SIG-M5 (cell line): ENCODE results near the gene CDK5R2.

Experiments
- DNase-seq: peaks from one replicate; lab custom pipeline; 2025; lab: John Stamatoyannopoulos, UW

CDK5R2 gene

DNA sequence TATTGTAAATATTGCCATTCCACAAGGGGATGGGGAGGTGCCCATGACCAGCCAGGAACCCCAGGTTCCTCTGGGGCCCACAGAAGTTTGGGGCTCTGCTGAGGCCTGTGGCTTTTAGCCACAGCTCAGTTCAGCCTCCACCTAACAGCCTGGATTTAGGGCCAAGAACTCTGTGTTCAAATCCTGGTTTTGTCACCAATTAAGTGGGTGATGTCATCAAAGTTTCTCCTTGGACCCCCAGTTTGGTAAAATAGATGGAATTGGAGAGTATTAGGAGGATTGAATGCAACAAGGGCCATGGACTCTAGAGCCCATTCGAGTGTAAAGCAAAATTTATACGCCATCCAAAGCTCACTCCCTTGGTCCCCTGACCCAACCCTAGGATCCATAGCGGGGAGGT lies 28.7 kb downstream of the CDK5R2 start:
- DNase-seq = no peak

DNA sequence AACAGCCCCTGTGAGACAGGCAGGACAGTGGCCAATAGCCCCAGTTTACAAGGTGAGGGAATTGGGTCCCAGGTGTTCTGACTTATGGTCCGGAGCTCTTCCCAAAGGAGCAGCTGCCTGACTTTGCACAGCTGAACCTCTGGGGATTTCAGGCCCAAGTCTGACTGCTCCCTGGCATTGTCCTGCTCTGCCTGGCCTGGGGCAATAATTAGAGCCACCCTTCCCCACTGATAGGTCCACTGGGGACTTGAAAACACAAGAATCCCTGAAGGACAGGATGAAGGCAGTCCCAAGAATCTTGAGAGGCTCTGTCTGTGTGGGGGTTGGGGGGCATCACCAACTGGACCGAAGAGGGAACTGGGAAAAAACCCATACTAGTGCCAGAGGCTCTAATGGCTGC lies 29.2 kb downstream of the CDK5R2 start:
- no peak for DNase-seq

DNA sequence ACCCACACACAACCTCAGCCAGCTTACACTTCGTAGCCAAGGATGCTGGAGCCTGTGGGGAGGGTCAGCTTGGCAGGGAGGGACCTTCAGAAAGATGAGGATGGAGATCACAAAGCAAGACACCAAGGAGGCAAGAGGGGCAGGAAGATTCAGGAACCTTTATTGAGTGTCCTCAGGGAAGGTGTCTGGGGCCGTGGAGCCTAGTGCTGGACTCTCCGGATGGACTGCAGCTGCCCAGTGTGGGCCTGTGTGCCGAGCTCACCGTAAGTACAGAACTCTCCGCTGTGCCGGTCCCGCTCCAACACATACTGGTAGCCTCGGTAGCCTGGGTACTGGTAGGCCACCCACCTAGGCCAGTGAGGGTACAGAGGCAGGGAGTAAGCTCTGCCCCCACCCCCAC lies 30.6 kb downstream of the CDK5R2 start:
- DNase-seq = no peak

DNA sequence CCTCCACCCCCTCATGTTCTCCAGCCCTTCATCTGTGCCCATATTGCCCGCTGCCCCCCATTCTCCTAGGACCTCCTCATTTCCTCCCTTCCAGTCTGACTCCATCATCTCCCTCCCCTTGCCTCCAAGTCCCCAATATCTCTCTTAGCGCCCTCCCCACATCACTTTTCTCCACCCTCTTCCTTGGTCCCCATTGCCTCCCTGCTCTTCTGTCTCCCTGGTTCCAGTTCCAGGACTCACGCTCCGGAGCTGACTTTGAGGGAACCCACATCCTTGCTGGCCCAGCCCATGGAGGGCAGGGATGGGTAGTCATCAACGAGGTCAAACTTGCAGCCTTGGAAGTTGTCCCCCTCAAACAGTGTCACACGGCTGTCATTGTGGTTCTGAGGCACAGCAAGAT lies 31.1 kb downstream of the CDK5R2 start:
- no peak for DNase-seq

DNA sequence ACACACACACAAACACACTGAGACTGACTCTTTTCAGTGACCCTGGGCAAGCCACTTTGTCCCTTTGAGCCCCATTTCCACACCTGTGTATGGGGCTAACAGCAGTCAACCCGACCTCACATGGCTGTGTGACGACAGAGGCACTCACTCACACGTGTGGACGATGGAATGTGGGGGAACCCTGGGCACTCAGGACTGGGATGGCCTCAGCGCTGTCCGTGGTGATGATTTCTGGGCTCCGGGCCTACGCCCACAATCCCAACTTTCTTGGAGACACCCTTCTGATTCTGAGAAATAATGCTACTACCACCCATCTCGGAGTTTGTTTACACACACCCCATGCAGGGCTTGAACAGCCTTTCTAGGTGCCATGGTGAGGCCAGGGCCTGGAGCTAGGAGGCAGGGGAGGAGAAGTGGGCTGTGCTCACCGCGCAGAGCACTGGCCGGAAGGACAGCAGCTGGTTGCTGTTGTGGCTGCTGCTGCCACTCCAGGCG lies 32.3 kb downstream of the CDK5R2 start:
- no peak for DNase-seq

DNA sequence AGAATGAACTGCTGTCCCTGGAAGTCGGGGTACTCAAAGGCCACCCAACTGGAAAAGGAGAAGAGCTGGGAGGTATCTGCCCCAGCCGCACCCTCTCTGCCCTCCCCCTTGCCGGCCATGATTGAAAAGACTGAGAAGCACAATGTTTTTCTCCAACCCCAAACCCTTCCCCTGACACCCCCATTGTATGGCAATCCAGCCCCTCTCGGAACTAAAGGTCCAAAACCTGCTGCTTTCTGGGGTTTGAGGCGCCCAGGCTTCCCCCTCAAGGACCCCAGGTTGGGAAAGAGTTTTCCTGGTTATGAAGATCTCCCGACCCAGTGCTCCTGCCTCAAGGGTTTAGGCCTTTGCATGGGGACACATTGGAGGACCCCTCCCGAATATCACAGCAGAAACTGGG lies 32.7 kb downstream of the CDK5R2 start:
- no peak for DNase-seq

DNA sequence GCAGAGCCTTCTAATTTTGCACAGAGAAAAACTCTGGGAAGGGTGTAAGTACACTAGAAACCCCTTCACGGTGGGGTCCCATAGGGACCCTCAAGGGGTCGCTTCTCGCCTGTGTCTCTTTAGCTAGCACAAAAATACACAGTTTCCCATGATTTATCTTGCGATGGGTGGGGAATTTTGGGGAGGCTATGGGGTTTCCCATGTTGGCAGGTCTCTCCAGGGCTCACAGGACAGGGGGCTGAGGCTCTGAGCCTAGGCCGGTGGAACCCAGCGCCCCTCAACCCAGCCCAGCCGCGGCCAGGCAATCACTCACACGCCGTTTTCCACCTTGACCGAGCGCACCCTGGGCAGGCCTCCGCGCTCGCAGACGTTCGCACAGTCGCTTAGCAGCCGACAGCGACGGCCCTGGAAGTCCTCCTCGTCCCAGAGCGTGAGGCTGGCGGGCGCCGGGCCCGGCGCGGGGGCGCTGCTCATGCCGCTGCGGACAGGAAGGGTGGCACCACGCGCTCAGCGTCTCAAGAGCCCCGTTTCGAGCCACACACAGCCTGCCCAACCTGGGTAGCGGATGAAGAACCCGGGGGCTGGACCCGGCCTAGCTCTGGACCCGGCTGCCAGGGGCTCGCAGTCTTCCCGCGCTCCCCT lies 33.4 kb downstream of the CDK5R2 start:
- DNase-seq = no peak

DNA sequence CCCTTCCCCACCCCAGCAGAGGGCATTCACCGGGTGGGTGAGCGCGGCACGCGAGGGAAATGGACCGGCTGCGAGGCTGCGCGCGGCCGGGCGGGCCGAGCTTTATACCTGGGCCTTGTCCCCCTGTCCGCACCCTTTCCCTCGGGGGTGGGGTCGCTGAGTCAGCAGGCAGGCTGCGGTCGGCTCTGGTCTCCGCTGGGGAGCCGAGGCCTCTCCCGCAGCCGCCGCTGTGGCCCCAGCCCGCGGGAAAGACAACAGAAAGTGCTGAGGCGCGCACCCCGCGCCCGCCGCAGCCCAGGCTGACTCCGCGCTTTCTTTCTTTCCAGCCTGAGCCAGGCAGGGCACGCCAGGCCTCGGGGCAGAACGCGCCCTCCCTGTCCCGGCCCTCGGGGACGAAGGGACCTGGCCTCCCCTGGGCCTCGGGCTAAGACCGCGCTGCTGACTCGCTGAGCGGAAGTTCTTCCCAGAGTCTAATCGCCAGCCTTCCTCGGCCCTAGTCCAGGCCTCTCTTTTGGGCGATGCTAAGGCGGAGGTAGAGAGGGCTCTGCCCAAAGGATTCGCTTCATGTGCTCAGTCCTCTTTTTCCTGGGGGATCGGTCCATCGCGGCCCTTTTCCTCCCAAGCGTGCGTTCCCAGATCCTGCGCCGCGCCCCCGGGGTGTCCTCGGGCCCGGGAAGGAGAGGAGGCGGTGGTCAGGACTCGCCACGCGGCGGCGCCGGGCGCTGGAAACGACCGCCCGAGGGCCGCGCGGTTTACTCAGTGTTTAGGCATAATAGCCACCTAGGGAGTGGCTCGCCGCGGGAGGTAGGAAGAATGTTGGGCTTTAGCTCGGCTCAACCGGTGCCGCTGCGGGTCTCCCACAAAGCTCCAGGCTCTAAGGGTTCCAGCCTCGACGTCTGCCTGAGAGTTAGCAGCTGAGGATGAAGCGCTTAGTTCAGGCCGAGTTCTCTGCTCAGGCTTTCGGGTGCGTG lies 34.2 kb downstream of the CDK5R2 start, which contains the start of gene CRYBA2:
Gene CRYBA2 (minus strand): TSS at position 78 of the 971 bp plus-strand sequence. CDS start 246 bp downstream, outside the sequence.
- DNase-seq = no peak

DNA sequence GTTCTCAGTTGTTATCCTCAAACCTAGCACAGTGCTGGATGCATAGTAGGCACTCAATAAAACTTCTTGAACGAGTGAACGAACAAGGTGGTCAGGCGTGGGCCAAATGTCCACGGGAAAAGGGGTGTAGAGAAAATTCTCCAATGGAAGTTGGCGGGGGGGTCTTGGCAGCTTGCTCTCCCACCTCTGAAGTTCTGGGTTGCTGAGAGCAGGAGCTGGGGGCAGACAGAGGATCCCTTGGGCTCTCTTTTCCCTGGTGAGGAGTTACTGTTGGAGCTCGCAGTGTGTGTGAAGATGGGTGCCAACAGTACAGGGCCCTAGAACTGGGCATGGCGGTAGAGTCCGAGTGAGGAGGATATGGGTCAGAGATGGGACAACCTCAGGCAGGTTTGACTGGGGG lies 36.1 kb downstream of the CDK5R2 start:
- DNase-seq = no peak

DNA sequence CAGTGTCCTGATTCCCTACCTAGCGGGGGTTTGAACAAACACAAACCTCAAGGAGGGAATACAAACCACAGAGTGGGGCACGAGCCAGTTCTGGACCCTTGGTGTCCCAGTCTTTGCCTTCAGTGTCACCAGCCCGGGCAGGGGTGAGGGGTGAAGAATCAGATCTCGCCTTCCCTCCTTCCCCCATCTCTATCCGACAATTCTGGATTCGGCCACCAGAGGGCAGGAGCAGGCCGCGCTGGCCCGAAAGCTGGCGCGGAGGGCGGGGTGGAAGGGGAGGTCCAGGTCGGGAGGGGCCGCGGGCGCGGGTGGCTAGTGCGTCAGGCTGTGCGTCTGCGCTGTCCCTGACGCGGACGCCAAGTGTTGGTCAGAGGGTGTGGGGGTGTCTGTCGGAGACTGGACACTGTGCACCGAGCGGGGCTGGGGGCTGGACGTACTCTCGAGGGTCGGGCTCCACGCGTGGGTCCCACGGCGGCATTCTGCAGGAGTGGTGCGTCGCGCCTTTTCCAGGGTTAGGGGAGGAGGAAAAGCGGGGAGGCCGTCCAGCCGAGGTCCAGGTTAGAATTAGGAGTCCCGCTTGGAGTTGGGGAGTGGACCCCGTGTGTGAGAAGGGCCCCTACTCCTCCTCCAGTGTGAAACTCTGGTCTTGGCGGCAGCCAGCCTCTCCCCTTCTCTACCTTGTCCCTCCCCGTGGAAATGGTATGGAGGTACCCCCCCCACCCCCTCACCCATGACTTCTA lies 36.7 kb downstream of the CDK5R2 start:
- no peak for DNase-seq

DNA sequence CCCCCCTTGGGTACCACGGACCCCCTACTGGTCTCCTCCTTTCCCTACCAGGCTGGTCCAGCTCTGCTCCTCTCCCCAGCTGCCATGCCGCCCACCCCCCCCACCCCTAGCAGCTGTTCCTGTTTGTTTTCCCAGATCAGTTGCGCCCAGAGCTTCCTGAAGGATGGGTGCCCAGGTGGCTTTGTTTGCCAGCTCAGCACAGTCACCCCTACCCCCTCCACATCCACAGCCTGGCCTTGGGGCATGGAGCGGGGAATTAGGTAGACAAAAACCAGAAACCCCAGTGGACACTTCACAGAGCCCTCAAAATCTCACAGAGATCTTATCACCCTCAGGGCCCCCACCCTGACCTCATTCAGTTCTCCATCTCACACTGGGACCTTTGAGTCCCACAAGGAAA lies 37.5 kb downstream of the CDK5R2 start:
- no peak for DNase-seq

DNA sequence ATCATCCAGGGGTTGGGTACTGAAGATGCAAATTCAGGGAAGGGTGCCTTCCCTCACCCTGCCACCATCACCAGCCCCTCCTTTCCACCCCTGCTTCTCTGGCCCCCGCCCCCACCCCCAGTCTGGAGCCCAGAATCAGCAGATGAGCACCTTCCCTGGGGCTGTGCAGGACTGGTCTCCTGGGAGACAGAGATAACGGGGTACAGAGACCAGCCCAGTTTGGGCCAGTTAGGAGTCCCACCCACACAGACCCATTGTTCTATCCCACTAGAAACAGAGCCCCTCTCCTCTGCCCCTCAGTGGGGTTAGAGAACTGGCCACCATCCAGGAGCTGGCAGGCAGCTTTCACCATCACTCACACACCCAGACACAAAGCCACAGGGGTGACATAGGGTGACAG lies 38.3 kb downstream of the CDK5R2 start:
- DNase-seq = no peak

DNA sequence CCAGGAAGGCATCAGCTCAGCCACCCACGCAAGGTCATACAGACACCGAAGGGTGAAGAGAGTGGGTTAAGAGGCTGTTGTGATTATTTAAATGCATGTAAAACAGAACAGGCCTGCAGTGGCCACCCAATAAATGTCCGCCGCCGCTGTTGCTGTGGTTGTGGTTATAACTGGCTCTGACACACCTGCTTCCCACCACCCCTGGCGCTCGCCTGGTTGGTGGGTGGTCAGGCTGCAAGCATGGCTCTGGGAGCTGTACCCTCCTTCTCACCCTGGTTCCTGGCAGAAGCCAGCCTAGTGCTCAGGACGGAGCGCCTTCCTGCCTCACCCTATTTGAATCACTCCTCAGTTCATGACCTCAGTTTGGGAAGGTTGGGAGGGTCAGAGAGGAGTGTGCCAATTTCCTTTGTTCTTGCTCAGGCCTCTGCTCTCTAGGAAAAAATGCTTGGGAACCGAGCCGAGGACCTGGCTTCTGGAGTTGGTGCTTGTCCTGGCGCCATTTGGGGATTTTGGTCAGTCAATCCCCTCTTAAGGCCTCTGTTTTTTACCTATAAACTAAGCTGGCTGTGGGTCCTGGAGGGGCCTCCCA lies 39.0 kb downstream of the CDK5R2 start:
- no peak for DNase-seq

DNA sequence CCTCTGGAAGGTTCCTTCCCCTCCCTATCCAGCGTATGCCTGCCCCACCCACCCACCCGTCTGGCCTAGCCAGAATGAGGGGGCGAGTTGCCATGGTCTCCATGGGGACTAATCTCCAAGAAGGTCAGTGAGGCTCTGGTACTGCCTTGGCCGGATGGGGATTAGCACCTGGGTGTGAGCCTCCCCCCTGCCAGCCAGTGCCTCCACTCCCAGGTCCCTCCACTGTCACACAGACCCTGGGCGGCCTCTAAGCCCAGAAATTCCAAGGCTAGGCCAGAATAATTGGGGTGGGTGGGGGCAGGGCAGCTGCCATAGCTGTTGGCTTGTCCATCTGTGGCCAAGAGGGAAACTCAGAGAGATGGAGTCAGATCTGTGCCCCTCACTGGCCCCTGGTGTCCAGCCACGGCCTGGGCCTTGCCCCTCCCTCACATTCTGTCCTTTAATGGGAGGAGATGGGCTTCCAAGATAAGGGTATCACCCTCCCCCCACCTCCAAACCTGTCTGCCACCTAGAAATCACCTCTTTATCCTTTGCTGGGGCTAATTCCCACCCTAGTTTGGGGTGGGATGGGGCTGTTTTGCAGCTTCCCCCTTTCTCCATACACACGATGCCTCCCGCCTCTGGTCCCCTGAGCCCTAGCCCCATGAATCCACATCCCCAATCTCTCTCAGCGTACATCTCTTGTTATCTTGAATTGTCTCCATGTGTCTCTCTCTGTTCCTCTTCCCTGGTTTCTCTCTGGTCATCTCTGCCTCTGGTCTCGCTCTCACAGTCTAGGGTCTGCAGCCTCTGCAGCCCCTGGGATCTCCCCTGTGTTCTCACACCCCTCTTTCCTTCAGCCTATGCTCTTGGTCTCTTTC lies 39.8 kb downstream of the CDK5R2 start:
- no peak for DNase-seq

DNA sequence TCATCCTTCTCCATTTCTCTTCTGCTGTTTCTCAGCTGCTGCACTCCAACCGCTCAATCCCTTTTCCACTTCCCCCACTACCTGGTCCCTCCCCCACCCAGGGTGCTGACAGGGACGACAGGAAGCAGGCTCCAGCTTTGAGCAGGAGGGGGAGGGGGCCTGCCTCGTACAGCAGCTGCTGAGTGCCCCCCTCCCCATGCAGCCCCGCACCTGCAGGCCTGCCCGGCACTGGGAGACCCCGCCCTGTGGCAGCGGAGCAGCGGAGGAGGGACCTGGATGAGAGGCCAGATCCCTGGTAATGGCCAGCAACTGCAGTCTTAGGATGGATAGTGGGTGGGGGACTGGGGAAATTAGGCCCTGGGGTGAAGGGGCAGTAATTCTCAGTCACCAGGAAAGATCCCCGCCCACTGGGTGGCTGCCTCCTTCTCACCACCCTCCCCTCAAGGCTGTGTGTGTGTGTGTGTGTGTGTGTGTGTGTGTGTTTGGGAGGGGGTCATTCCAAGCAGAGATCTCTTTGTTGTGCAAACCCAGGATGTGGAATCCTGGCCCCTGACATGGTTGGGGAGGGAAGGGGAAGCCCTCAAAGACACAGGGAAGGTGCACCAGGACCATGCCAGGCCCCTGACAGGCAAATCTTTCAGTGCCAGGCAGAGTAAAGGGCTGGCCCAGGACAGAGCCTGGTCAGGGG lies 40.6 kb downstream of the CDK5R2 start:
- DNase-seq = no peak

DNA sequence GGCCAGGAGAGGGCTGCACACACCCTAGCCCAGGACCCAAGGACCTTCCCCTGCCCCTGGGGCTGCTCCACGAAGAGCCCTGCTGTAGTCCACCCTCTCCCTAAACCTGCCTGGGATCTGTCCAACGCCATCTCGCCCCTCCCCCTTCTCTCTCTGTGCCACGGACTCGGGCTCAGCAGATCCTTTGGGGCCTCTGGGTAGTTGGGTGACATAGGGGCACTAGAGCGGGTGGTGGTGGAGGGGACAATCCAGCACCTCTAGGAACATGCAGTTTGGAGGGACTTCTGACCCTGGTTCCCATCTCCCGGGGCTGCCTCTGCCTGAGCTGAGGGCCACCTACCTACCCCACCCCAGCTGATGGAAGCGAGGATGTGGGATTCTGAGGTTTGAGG lies 41.1 kb downstream of the CDK5R2 start:
- no peak for DNase-seq

DNA sequence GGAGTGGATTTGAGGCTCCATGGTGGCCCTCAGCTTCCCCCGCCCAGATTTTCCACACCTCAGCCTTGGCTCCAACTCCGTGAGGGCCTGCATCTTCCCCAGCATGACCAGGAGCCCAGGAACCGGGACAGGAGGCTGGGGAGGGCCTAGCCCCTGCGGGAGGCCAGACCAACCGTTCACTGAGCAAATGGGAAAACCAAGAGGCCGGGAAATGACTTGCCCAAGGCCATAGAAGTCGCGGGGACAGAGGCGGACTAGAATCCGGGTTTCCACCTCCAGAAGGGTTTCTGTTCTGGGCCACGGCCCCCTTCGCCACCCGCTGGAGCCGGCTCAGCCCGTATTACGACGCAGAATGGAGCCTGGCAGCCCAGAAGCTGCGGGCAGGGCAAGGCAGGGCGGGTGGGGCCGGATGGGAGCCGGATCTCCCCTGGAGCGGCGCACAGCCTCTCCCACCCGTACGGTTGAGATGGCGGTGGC lies 41.7 kb downstream of the CDK5R2 start:
- DNase-seq = no peak

DNA sequence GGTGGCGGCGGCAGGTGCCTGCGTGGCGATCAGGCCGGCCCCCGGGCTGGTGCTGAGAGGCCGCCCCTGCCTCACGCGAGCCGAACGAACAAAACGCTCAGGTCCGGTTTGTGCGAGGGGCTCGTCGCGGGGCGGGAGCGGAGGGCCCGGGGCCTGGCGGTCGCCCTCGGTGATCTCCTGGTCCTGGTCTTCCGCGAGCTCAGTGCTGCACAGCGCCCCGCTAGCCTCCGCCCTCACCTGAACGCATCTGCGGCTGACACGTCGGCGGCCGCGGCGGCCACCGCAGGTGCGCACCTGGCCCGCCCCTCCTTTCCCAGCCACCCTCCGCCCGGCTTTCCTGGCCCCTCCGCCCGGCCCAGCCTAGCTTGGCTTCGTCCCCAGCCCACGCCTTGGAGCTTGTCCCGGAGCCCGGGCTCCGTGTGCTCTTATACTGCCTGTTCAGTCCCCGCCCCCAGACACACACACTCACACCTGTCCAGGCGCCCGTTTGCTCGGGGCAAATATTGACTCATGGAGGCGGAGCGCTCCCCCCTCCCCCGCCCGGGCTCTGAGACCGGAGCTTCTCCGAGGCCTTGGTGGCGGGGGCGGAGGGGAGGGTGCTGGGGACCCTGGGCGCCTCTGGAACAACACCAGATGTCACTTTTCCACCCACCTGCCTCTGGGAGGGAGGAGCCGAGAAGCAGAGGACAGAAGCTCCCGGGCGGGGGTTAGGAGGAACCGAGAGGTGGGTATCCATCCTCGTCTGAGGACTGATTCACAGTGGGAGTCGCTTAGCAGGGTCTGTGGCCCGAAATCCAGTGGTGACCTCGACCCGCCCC lies 42.3 kb downstream of the CDK5R2 start:
- DNase-seq = no peak
